ENCODE measurements around the gene TERT.

Gene TERT

GRCh38 chr5:1209896-1210776 is 84.7 kb downstream of the TERT start:
- no peak for DNase-seq (ENCODE audit: extremely low read depth in 1 of 2, low read depth in 1 of 2)

DNA sequence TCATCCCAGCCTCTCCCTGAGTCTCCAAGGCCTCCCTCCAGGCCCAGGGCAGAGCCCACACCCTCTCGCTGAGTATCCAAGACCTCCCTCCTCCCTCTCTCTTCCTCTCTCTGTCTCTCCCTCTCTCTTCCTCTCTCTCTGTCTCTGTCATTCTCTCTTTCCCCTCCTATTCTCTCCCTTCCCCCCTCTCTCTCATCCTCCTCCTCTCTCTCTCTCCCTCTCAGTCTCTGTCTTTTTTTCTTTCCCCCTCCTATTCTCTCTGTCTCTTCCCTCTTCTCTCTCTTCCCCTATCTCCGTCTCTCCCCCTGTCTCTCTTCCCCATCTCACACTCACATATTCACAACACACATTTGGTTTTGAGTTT is 85.4 kb downstream of the TERT start:
- DNase-seq (ENCODE audit: extremely low read depth in 1 of 2, low read depth in 1 of 2): no peak

- no peak for DNase-seq (ENCODE audit: extremely low read depth in 1 of 2, low read depth in 1 of 2)
Measured at GRCh38 chr5:1208743-1209488, 86.0 kb downstream of the TERT start.

DNA sequence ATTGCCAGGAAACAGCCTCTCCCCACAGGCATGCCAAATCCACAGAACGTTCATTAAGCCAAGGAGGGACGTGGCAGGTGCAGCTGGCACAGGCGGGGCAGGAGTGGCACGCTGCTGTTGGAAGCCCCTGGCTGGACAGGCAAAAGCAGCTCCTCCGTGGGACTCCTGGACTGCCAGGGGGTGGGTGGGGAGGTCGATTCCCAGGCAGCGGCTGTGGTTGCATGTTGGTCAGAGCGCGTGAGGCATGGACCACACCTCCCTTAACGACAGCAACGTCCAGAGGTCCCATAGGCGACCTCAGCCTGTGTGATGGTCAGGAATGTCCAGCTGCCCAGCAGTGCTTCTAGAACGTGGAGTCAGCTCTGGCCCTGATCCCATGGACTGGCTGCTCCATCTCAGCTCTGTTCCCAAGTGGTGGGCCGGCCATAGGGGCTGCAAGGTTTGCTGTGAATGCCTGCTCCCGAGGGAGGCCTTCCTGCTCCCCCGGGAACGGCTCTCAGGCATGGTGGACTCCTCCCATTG is 86.6 kb downstream of the TERT start:
- no peak for DNase-seq (ENCODE audit: extremely low read depth in 1 of 2, low read depth in 1 of 2)

- no peak for DNase-seq (ENCODE audit: extremely low read depth in 1 of 2, low read depth in 1 of 2)
Measured at GRCh38 chr5:1207555-1207954, 87.3 kb downstream of the TERT start.

DNA sequence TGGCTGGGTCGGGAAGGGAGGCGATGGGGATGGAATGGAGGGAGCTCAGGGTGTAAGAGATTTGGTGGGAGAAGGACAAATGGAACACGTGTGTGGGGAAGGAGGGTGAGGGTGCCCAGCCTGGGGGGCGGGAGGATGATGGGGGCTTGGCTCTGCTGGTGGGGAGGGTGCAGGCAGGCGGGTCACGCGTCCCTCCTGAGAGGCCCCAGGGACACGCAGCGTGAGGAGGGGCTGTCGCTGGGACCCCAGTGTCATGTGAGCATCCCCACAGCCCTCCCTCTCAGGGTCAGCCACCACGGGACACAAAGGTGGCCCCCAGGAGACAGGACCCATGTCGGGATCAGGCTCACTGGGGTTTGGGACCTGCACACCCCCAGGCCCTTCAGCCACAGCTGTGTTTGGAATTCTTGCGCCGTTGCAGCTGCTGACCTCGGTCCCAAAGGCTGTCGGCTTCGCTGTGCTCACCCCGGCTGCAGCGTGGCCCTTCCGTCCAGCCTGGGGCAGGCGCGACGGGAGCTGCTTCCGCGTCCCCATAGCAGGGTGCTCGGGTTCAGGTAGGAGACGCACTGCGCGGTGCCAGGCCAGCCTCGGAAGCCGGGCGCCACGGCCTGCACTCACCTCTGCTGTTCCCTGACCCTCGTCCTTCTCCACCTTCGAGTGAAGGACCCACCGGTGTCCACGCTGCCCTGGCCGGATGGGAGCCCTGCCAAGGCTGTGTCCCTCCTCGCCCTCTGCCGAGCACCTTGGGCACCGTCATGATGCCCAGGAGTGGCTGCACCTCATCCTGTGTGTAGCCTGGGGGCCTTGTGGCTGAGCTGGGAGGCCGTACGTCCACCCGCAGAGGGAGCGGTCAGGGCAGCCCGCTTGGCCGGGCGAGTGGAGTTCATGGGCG is 88.1 kb downstream of the TERT start:
- no peak for DNase-seq (ENCODE audit: extremely low read depth in 1 of 2, low read depth in 1 of 2)

GRCh38 chr5:1205255-1206180 is 89.3 kb downstream of the TERT start:
- DNase-seq (ENCODE audit: extremely low read depth in 1 of 2, low read depth in 1 of 2): no peak

DNA sequence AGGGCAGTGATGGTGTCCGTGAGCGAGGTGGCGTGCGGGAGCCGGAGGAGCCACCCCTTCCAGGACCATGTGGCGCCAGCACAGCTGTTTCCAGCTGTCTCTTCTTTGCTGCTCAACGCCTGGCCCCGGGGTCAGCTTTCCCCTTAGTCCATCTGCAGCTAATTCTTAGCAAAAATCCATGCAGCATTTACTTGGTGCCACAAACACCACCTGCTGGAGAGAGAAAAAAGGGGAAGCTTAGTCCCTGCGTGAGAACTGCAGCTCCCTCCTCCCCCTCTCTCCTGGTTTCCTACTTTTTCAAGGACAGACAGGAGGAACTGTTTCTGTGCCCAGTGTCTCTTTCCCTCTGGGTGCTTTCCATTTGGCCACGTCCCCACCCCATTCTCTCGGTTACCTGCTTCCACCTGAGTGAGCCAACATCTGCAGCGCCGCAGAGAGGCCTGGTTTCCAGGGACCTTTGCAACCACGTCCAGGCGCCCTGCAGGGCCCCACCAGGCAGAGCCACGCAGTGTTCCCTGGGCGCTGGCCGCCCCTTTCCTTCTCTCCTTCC is 90.1 kb downstream of the TERT start:
- no peak for DNase-seq (ENCODE audit: extremely low read depth in 1 of 2, low read depth in 1 of 2)

GRCh38 chr5:1203968-1204692 is 90.7 kb downstream of the TERT start:
- DNase-seq (ENCODE audit: extremely low read depth in 1 of 2, low read depth in 1 of 2): no peak

DNA sequence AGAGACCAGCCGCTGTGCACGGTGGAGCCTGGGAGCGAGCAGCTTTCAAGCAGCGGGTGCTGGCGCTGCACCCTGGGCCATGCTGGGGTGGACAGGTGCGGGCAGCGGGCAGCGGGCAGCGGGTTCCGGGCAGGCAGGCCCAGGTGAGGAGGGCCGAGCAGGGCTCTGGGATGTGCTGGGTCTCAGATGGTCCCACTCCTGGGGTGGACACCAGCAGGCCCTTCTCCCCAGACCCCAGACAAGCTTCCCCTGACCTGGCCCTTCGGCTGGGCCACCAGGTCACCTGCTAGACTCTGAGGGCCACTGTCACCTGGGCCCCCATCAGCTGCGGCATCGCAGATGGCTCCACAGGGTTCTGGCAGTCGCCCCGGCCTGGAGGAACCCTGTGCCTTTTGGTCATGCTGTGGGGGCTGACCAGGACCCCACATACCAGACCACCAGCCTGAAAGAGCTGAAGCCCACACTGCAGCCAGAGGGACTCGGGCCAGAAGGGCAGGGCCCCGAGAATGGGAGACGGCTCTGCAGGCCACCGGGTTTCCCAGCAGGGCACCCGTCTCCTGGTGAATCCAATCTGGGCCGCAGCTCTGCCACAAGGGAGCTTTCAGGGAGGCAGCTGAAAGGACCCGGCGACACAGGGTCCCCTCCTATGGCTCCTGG is 91.4 kb downstream of the TERT start:
- no peak for DNase-seq (ENCODE audit: extremely low read depth in 1 of 2, low read depth in 1 of 2)
